Measurements from ENCODE around the gene GNAZ. TPM values are rescaled to one million over a fixed set of nuclear protein-coding genes. Genes with fewer than 3 reads are reported as not detected.
A peak's percentile ranks its signal among the peaks of the same experiment; 100 is the strongest.
"Not testable (repeated sequence)": the region's sequence is repeated elsewhere in the genome, so short reads cannot be mapped to it uniquely, and the experiment has no call there.

Gene GNAZ
- 10 to 100 TPM in 1 of 9 donors, 1 to 10 TPM in 8; 1.8 to 13.9 (median 2.6) TPM for total RNA-seq
- polyA plus RNA-seq = 1 to 10 TPM; 1.1 to 1.9 TPM
- long read RNA-seq, donor 1, transcript GNAZ-203 (3 exons, 3,333 nt) = major isoform, 5 of 9 reads
- long read RNA-seq, donor 1, partial matches to known transcripts = 4 of 9 reads
- long read RNA-seq, donor 1, other reads (novel, unspliced or antisense) = 0 of 9 reads
- long read RNA-seq, donor 2, partial matches to known transcripts = 7 of 9 reads
- long read RNA-seq, donor 2, other reads (novel, unspliced or antisense) = 1 of 9 reads
- long read RNA-seq, donor 3, transcript GNAZ-203 (3 exons, 3,333 nt) = major isoform, 5 of 7 reads
- long read RNA-seq, donor 3, partial matches to known transcripts = 0 of 7 reads
- long read RNA-seq, donor 3, other reads (novel, unspliced or antisense) = 2 of 7 reads

DNA sequence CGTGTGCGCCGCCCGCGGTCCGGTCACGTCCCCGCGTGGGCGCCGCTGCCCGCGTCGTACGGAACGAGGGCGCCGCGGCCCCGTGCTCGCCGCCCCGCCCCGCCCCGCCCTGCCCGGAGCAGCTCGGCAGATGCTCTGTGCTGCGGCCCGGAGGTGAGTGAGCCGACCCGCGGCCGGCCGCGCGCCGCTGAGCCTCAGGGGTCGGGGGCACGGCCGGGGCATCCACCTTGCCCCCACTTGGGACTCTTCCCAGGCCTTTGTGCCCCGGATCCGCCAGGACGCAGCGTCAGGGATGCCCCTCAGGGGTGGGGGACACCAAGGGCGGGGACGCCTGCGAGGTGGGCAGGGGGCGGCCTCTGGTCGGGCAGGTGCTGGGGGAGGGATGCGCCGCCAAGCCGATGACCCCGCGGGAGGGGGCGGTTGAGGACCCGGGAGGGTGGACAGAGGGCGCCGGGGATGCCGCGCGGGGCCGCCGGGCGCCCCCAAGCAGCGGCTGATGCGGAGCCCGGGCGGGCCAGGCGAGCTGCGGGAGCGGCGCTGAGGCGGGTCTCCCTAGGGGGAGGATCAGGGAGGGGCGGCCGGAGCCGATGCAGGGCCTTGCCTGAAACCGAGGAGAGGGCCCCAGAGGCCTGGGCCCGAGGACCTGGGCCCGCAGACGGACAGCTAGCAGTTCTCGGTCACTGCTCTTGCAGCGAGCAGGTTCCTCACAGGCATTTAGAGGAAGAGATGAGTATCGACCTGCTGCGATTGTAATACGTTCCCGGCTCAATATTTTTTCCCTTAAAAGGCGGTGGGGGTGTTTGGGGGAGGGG is at the start of gene GNAZ:
Gene GNAZ (plus strand): TSS at position 102 of the 812 bp plus-strand sequence. CDS start 25,177 bp downstream, outside the sequence.
- peak in 3 of 5 donors; percentile 26 to 58 (median 35) for DNase-seq
- WGBS, 4 donors = 3 to 17% (median 5%) methylated on average over 17 to 87 of the region's 87 CpGs

DNA sequence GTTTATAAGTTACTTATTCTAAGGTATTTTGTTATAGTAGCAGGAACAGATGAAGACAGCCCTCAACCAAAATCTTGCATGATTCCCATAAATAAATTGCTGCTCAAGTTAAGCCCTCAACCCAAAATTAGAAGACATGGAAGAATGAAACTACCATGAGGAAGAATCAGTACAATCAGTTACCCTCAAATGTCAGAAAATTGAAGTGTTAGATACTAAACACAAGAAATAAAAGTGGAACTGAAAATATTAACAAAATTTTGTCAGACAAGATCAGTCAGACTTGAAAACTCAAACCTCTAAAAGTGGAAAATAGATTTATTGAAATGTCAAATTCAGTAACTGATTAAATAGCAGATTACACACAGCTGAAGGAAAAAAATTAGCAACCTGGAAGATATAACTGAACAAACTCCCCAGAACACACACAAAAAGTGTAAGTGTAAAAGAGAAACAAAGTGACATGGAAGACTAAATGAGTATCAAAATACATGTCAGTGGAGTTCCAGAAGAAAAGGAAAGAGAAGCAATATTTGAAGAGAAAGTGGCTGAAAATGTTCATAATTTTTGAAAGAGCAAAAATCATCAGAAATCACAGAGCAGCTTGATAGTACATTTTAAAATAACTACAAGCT is 49.5 kb upstream of the GNAZ start:
- ATAC-seq (no peak), DNase-seq (no peak)
- Histone ChIP-seq H3K36me3 (no peaks in the 10 kb centered on the region), H3K27ac (no peak overlapping the region), H3K4me1 (no peaks in the 10 kb centered on the region), H3K27me3 (no peaks in the 10 kb centered on the region), H3K9me3 (peaks cover 0 to 10% (median 0%) of the 10 kb centered on the region in 12 donors), H3K4me3 (no peak overlapping the region)
- TF ChIP-seq, protein P1, sequence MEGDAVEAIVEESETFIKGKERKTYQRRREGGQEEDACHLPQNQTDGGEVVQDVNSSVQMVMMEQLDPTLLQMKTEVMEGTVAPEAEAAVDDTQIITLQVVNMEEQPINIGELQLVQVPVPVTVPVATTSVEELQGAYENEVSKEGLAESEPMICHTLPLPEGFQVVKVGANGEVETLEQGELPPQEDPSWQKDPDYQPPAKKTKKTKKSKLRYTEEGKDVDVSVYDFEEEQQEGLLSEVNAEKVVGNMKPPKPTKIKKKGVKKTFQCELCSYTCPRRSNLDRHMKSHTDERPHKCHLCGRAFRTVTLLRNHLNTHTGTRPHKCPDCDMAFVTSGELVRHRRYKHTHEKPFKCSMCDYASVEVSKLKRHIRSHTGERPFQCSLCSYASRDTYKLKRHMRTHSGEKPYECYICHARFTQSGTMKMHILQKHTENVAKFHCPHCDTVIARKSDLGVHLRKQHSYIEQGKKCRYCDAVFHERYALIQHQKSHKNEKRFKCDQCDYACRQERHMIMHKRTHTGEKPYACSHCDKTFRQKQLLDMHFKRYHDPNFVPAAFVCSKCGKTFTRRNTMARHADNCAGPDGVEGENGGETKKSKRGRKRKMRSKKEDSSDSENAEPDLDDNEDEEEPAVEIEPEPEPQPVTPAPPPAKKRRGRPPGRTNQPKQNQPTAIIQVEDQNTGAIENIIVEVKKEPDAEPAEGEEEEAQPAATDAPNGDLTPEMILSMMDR (IDR thresholded peaks at IDR 0.05) = no peak
- TF ChIP-seq POLR2A (IDR thresholded peaks at IDR 0.05) = no peak
- intact Hi-C loops (cut with DNase I) = no loop called here

More for the DNA sequence above, at the start of gene GNAZ:
- intact Hi-C loops (cut with DNase I) = no loop called here
- peaks cover 0 to 11% (median 0%) of the 10 kb centered on the region in 9 donors for H3K27me3 ChIP-seq
- H3K27ac ChIP-seq = peak within 1 kb of the TSS in 8 of 12 donors; percentile 25 to 66 (median 46)
- H3K36me3 ChIP-seq = no peaks in the 10 kb centered on the region
- ATAC-seq = peak in 1 of 4 donors; percentile 6
- no peaks in the 10 kb centered on the region for H3K9me3 ChIP-seq
- TF ChIP-seq, protein P1 (IDR thresholded peaks at IDR 0.05) = no peak
- TF ChIP-seq POLR2A (IDR thresholded peaks at IDR 0.05) = no peak
- peak within 1 kb of the TSS; percentile 44 to 79 (median 64) for H3K4me3 ChIP-seq
- H3K4me1 ChIP-seq = peaks cover 0 to 31% (median 13%) of the 10 kb centered on the region in 12 donors

- peaks cover 0 to 10% (median 0%) of the 10 kb centered on the region in 12 donors for H3K9me3 ChIP-seq
- DNase-seq; H3K4me3 ChIP-seq; ATAC-seq; H3K27me3 ChIP-seq; H3K4me1 ChIP-seq; H3K27ac ChIP-seq; intact Hi-C loops (cut with DNase I); H3K36me3 ChIP-seq: not testable (repeated sequence)
- 49 to 95% (median 59%) methylated on average over 3 of the region's 3 CpGs for WGBS, 4 donors
These were observed 48.5 kb upstream of the GNAZ start for GRCh38 chr22:23021660-23022353.

- Histone ChIP-seq H3K27ac (no peak overlapping the region), H3K9me3 (peaks cover 0 to 10% (median 0%) of the 10 kb centered on the region in 12 donors), H3K27me3 (no peaks in the 10 kb centered on the region), H3K4me1 (no peaks in the 10 kb centered on the region), H3K4me3 (no peak overlapping the region), H3K36me3 (no peaks in the 10 kb centered on the region)
- ATAC-seq (no peak), DNase-seq (no peak)
- no peak for TF ChIP-seq POLR2A (IDR thresholded peaks at IDR 0.05)
- TF ChIP-seq, protein P1 (IDR thresholded peaks at IDR 0.05) = no peak
- intact Hi-C loops (cut with DNase I) = no loop called here
- 72 to 76% (median 76%) methylated on average over 2 of the region's 2 CpGs for WGBS, 4 donors
These were observed 47.0 kb upstream of the GNAZ start for GRCh38 chr22:23023294-23023693.
